ENCODE results near the gene SPATA32. TPM values are rescaled to one million over a fixed set of nuclear protein-coding genes. Genes with fewer than 3 reads are reported as not detected.

Gene SPATA32
- total RNA-seq, 1 donor from 2014 or later = not detected

- DNase-seq = peak; percentile 94
Observed at GRCh38 chr17:45293413-45294211, 31.7 kb upstream of the SPATA32 start.

DNA sequence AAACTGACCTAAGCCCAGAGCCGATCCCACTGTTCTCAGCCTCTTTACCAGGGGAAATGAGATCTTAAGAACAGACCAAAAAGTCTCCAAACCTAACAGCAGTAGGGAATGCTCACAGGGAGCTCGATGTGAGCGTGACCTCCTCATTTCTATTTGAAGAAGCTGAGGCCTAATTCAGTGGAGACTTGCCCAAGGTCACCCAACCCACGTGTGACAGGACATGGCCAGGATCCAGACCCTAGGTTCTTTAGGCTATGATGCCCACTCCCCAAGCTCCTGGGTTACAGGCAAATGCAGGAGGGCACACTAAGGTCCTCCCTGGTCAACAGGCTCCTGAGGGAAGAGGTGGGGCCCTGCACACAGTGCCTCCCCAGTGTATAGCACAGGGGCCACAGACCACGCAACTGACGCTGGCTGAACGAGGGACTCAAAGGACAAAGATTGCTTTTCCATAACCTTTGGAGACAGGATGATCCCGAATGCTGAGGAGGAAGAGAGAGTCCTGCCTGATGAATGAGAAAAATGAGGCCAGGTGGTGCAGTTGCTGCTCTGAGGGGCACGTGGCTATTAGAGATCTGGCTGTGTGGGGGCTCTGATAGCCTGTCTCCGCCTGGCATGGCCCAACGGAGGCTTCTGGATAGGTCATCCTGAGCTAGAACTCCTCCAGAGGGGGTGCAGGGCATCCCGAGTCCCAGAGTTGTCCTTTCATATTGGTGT is 31.0 kb upstream of the SPATA32 start:
- no peak for DNase-seq

DNA sequence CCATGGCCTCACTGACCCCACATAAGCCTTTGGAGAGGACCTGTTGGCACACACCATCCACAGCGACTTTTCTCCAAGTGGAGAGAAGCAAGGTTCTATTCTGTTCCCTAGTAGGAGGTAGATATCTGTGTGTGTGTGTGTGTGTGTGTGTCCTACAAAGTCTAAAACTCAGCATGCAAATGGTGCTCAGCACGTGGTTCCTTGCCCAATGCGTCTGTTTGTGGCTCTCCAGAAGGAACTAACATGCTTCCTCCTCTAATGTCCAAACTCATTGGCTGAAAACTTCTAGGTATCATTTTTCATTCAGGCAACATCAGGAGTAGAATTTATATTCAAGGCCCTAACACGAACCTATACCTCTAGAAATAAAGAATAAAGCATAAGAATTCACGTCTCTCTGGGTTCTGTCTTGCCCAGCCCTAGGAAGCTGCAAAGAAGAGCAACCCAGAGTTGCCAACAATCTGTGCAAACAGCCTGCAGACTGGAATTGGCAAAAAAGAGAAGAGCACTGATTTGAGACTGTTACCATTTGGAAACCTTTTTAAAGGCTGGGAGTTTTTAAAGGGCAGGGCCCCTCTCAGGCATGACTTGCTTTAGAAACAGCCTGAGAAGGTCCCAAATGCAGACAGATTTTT is 29.4 kb upstream of the SPATA32 start:
- no peak for DNase-seq

DNA sequence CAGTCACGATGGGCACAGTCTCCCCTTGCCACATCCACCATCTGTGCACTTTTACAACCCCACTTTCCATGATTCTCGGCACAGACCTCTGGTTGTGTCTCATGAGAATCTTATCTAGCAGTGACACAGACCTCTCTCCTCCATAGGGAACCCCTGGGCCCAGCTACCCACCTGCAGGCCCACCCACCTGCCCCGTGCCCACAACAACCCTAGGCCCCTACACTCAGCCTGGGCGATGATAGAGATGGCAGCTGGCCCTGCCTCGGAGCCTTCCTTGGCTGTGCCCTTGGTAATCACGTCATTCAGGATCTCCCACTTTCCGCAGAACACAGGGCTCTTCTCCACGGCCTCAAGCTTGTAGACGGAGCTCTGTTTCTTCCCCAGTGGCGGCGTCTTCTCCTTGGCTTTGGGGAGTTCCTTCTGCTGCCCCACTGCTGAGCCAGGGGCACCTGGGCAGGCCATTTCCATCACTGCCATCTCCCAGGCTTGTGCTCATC is 28.4 kb upstream of the SPATA32 start:
- no peak for DNase-seq

- DNase-seq = no peak
Observed at GRCh38 chr17:45289301-45290268, 27.7 kb upstream of the SPATA32 start.

- DNase-seq = no peak
Observed at GRCh38 chr17:45288825-45289224, 26.9 kb upstream of the SPATA32 start.

GRCh38 chr17:45287526-45288500 is 25.9 kb upstream of the SPATA32 start:
- DNase-seq = no peak

GRCh38 chr17:45286286-45286685 is 24.4 kb upstream of the SPATA32 start:
- DNase-seq = no peak

DNA sequence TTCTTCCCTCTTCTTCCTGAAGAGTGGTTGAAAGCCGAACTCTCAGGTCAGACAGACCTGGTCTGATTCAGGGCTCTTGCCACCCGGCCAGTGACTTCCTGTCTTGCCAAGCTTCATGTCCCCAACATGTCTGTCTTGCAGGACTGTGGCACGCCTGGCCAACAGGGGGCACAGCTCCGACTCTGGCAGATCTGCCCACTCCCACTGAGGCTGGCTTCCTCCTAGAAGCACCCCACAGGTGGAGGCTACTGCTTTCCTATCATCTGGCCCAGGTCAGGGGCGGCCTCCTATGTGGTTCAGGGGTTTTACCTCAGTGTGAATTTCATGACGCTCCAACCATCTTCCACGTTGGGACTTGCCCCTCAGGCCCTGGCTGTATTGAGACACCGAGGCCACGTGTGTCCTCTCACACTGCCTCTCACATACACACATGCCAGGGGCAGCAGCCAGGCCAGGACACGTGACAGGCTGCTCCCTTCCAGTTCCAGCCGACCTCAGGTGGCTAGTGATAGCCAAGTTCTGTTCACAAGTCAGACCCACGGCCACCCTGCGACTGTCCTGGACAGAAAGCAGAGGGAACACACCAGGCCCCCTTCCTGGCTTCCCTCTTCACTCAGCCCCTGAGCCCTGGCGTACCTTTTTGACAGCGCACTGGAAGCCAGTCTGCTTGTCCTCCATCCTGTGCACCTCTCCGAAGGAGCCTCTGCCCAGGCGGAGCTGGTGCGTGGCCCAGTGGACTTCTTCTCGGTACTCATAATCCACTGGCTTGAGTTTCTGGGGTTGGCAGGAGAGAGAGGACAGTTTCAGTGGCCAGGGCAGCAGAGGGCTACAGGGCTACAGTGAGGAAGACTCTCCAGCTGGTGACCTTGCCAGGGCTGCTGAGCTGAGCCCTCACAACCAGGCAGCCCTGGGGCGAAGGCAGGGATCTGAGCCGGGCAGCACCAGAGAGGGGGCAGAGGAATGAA is 22.6 kb upstream of the SPATA32 start:
- peak; percentile 41 for DNase-seq

- no peak for DNase-seq
Observed at GRCh38 chr17:45283711-45284110, 21.8 kb upstream of the SPATA32 start.

DNA sequence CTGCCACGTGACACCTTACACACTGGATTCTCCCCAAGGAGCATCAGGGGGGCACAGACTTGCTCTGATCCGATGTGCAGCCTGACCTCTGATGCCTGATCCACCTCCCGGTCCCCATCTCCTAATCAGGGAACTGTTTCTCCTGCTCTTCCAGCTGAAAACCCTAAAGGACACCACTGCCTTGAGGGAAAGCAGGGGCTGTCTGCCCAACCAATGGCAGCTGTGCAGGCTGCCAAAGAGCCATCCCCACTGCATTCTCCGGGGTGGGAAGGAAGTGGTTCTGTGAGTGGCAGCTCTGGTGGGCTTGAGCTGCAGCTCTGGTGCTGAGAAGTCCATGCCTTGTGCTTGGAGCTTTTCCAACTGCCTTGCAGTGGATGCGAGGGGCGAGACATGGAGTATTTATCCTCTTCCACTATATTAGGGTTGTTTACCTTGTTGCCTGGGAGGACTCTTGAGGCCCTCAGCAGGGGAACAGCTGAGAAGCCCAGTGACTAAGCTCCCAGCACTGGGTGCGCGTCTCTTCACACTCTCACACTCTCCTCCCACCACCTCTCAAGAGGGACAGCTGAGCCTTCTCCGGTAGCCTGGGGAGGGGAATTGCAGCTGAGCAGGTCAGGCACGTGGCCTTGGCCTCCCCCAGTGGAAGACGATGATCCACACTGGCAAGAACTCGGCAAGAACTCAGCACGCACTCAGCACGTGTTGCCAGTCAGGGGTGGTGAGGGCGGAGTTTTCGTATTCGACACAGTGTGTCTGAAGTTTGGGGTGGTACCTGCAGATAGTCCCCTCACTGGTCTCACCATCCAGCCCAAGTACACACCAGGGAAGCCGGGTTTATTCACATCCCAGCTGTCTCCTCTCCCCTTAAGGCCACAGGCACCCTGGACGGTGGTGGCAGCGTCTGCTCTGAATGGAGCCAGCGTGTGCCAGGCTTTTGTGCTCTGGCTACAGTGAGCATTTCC is 21.1 kb upstream of the SPATA32 start:
- DNase-seq = no peak

DNA sequence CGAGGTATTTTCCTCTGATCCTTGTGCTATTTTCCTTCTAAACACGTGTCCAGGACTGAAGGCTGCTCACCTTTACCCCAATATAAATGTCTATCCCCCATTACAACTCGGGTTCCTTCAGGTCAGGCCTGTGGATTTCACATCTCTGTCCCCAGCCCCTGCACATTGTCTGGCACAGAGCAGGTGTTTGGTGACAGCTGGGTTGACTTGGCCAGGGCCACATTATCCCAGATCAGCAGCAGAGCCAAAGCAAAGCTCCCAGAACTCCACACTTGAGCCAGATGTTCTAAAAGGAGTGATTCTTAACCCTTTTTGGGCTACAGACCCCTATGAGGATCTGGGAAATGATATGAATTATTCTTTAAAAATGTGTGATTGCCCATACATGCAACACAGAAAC is 18.0 kb upstream of the SPATA32 start:
- DNase-seq = no peak

DNA sequence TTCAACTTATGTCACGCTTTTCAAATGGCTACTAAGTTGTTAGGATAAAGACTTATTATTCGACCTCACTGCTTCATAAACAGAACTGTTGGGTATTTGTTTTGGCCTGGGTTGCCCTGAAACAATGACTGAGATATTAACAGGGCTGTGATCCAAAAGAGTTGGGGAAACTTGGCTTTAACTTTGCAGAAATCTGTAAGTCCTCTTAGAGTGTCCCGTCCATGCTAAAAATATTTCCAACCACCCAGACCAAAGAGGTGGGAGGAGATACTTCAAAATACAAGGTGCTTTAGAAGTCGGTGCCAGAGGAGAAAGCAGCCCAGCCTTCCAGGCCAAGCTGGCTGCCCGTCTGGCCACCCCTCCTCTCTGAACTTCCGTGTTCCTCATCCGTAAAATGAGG is 16.1 kb upstream of the SPATA32 start:
- DNase-seq = peak; percentile 67

- peak; percentile 98 for DNase-seq
Observed at GRCh38 chr17:45277216-45277849, 15.4 kb upstream of the SPATA32 start.

- no peak for DNase-seq
Observed at GRCh38 chr17:45276031-45276430, 14.1 kb upstream of the SPATA32 start.

GRCh38 chr17:45274033-45274432 is 12.1 kb upstream of the SPATA32 start:
- DNase-seq = no peak

- peak; percentile 73 for DNase-seq
Observed at GRCh38 chr17:45273551-45273957, 11.7 kb upstream of the SPATA32 start.

DNA sequence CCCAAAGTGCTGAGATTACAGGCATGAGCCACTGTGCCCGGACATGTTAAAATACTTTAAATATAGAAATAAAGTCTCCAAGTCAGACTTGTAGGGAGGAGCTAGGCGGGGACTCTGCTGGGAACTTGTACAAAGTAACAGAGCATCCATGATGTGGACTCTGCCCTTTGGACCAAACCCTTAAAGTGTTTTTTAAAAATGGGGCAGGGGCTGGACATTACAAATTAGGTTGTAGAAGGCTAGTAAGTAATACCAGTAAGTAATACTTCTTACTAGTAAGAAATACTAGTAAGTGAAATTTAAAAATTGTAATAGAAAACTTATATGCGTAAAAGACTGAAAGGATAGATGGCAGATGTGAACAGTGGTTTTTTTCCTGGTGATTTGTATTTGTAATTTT is 9.7 kb upstream of the SPATA32 start:
- no peak for DNase-seq

Measured in dermis blood vessel endothelial cell (primary cell).